Naive thymus-derived CD4-positive, alpha-beta T cell (primary cell): Measurements from ENCODE around the gene SF3A2. TPM values are rescaled to one million over a fixed set of nuclear protein-coding genes. Genes with fewer than 3 reads are reported as not detected.
A peak's percentile ranks its signal among the peaks of the same experiment; 100 is the strongest.

Source experiments
- ATAC-seq: fragments of 150-1000 bp; cut with Tn5 transposase; 2 replicates; pipeline ENCODE4 v1.10.0; 2021; ENCODE audit warnings: mild to moderate bottlenecking, moderate library complexity
- CTCF ChIA-PET: fragments of 350-600 bp; sonication (Branson Sonifier 250); formaldehyde crosslinking; loops from one replicate; lab custom pipeline; 2021; ENCODE audit warnings: antibody characterized with exemption; lab: Charles Lee
- POLR2A ChIA-PET: fragments of 350-600 bp; sonication (Branson Sonifier 250); formaldehyde crosslinking; loops from one replicate; lab custom pipeline; 2021; ENCODE audit warnings: antibody characterized with exemption, inconsistent platforms; lab: Charles Lee
- DNase-seq, 9 donors: peaks; one replicate each; pipeline versions ENCODE4 v3.0.0 to v3.0.0-alpha.2; 2020 to 2022; ENCODE audit warnings: mixed read lengths in 1 of 9
- H3K27ac ChIP-seq: one replicate; pipeline ENCODE4 v1.7.0; 2013; ENCODE audit warnings: mild to moderate bottlenecking, low read depth, low read length, moderate library complexity
- H3K27me3 ChIP-seq, 2 donors: one replicate each; pipeline ENCODE4 v1.7.0; 2013; ENCODE audit warnings: low read length in 2 of 2, mild to moderate bottlenecking in 2 of 2, moderate library complexity in 2 of 2; ENCODE audit not compliant: control insufficient read depth in 2 of 2, insufficient read depth in 2 of 2
- H3K36me3 ChIP-seq, 3 experiments: 1 replicate in 2 of 3; 2 replicates in 1 of 3; pipeline ENCODE4 v1.7.0; 2013; ENCODE audit warnings: low read length in 3 of 3, mild to moderate bottlenecking in 3 of 3, moderate library complexity in 1 of 3; ENCODE audit not compliant: insufficient read depth in 3 of 3, control insufficient read depth in 2 of 3
- H3K4me1 ChIP-seq, 2 donors: one replicate each; pipeline ENCODE4 v1.7.0; 2013; ENCODE audit warnings: low read length in 2 of 2, mild to moderate bottlenecking in 2 of 2, moderate library complexity in 1 of 2; ENCODE audit not compliant: control insufficient read depth in 2 of 2, insufficient read depth in 2 of 2
- H3K4me3 ChIP-seq: 2 replicates; pipeline ENCODE4 v1.7.0; 2013; ENCODE audit warnings: mild to moderate bottlenecking, low read length
- H3K9me3 ChIP-seq, 3 experiments: 1 replicate in 2 of 3; 2 replicates in 1 of 3; pipeline ENCODE4 v1.7.0; 2013; ENCODE audit warnings: low read length in 3 of 3; ENCODE audit not compliant: control insufficient read depth in 2 of 3
- H3K27ac Mint-ChIP-seq, 9 donors: one replicate each; pipeline ENCODE4 v1.8.0; 2020 to 2022; ENCODE audit warnings: mixed read lengths in 9 of 9, mild to moderate bottlenecking in 8 of 9, moderate library complexity in 5 of 9, inconsistent platforms in 2 of 9
- H3K27me3 Mint-ChIP-seq, 5 donors: one replicate each; pipeline ENCODE4 v1.8.0; 2021 to 2022; ENCODE audit warnings: mixed read lengths in 5 of 5, mild to moderate bottlenecking in 1 of 5
- H3K36me3 Mint-ChIP-seq, 5 donors: one replicate each; pipeline ENCODE4 v1.8.0; 2020 to 2022; ENCODE audit warnings: mixed read lengths in 5 of 5, mild to moderate bottlenecking in 3 of 5, inconsistent platforms in 1 of 5
- H3K4me1 Mint-ChIP-seq, 7 donors: one replicate each; pipeline ENCODE4 v1.8.0; 2020 to 2022; ENCODE audit warnings: mixed read lengths in 7 of 7, mild to moderate bottlenecking in 3 of 7, inconsistent platforms in 1 of 7
- H3K4me3 Mint-ChIP-seq, 10 donors: one replicate each; pipeline ENCODE4 v1.8.0; 2020 to 2022; ENCODE audit warnings: mild to moderate bottlenecking in 10 of 10, mixed read lengths in 10 of 10, moderate library complexity in 6 of 10, inconsistent platforms in 2 of 10
- H3K9me3 Mint-ChIP-seq, 11 donors: one replicate each; pipeline ENCODE4 v1.8.0; 2020 to 2022; ENCODE audit warnings: mixed read lengths in 11 of 11, mild to moderate bottlenecking in 4 of 11, inconsistent platforms in 1 of 11, moderate library complexity in 1 of 11
- intact Hi-C, 2 donors: fragments of 100-400 bp; cut with micrococcal nuclease; formaldehyde crosslinking; loops; one replicate each; pipeline ENCODE4 v1.15.1; 2023
- polyA plus RNA-seq, 2 donors: library from polyadenylated mRNA; unstranded; fragments of 300-500 nt; fragmentation: Illumina TruSeq; gene quantifications; one replicate each; pipeline ENCODE4 v1.2.3, GENCODE V29; 2021
- total RNA-seq, 6 experiments: library from RNA in 5 of 6; stranded (reverse) in 5 of 6; gene quantifications; 1 replicate in 5 of 6; 2 replicates in 1 of 6; pipeline ENCODE4 v1.2.3 and lab custom pipeline; 2021 to 2026

The SF3A2 gene
- total and polyA plus RNA-seq, 7 experiments from 2014 or later = 22.3 to 150 (median 131) TPM

- intact Hi-C loops = loop anchor here in 1 of 2 donors (2.0 to 5.0 kb wide), 2 partner anchors 60 to 209 kb away; partner anchors contain the start of genes GADD45B, LSM7 and SPPL2B
- H3K4me3 ChIP-seq = peak overlapping the region; percentile 72
- Mint-ChIP-seq H3K9me3 (peaks cover 0 to 3% (median 0%) of the 10 kb centered on the region in 11 donors), H3K4me3 (peak overlapping the region; percentile 75 to 96 (median 90)), H3K36me3 (peaks cover 0 to 11% (median 5%) of the 10 kb centered on the region in 5 donors), H3K4me1 (peaks cover 18 to 44% (median 26%) of the 10 kb centered on the region in 7 donors), H3K27me3 (no peaks in the 10 kb centered on the region), H3K27ac (peak overlapping the region; percentile 8 to 94 (median 76))
- peaks cover 24 to 26% of the 10 kb centered on the region in 2 donors for H3K4me1 ChIP-seq
- no peak for ATAC-seq
- CTCF ChIA-PET = no interaction called here
- H3K36me3 ChIP-seq = peaks cover 0 to 34% (median 12%) of the 10 kb centered on the region in 3 experiments
- no peaks in the 10 kb centered on the region for H3K27me3 ChIP-seq
- no peak for DNase-seq
- peak overlapping the region; percentile 79 for H3K27ac ChIP-seq
- POLR2A ChIA-PET = interaction anchor here (1.0 to 7.1 kb wide), 4 partner anchors 10 to 35 kb away, joined by 3 to 37 read pairs (median 12); no protein-coding TSS in a partner anchor
- no peaks in the 10 kb centered on the region for H3K9me3 ChIP-seq
These were observed 31.8 kb downstream of the SF3A2 start for GRCh38 chr19:2268480-2268830.

GRCh38 chr19:2268861-2269243 lies 32.2 kb downstream of the SF3A2 start:
- Mint-ChIP-seq H3K4me1 (peaks cover 22 to 46% (median 29%) of the 10 kb centered on the region in 7 donors), H3K36me3 (peaks cover 0 to 15% (median 5%) of the 10 kb centered on the region in 5 donors), H3K4me3 (peak overlapping the region; percentile 86 to 96 (median 90)), H3K27me3 (no peaks in the 10 kb centered on the region), H3K9me3 (peaks cover 0 to 3% (median 0%) of the 10 kb centered on the region in 11 donors), H3K27ac (peak overlapping the region in 8 of 9 donors; percentile 8 to 94 (median 87))
- Histone ChIP-seq H3K27me3 (no peaks in the 10 kb centered on the region), H3K4me1 (peaks cover 26 to 29% of the 10 kb centered on the region in 2 donors), H3K9me3 (no peaks in the 10 kb centered on the region), H3K27ac (peak overlapping the region; percentile 79), H3K4me3 (peak overlapping the region; percentile 72), H3K36me3 (peaks cover 0 to 34% (median 12%) of the 10 kb centered on the region in 3 experiments)
- intact Hi-C loops = loop anchor here (1.0 to 5.0 kb wide), 7 partner anchors 11 to 208 kb away; partner anchors contain the start of genes PLEKHJ1 (in 2 of the 2), SF3A2 (in 2 of the 2), AP3D1 (in 1 of the 2) and GADD45B (in 1 of the 2)
- CTCF ChIA-PET = no interaction called here
- ATAC-seq (no peak), DNase-seq (no peak)
- POLR2A ChIA-PET = interaction anchor here (1.0 to 7.1 kb wide), 4 partner anchors 10 to 35 kb away, joined by 3 to 37 read pairs (median 12); no protein-coding TSS in a partner anchor

GRCh38 chr19:2269244-2270156 lies 32.9 kb downstream of the SF3A2 start:
- Histone ChIP-seq H3K4me1 (peaks cover 32 to 35% of the 10 kb centered on the region in 2 donors), H3K9me3 (no peaks in the 10 kb centered on the region), H3K27ac (peak overlapping the region; percentile 87), H3K36me3 (peaks cover 0 to 34% (median 12%) of the 10 kb centered on the region in 3 experiments), H3K4me3 (peak overlapping the region; percentile 96), H3K27me3 (no peaks in the 10 kb centered on the region)
- Mint-ChIP-seq H3K27ac (peak overlapping the region; percentile 72 to 94 (median 89)), H3K36me3 (peaks cover 0 to 21% (median 5%) of the 10 kb centered on the region in 5 donors), H3K9me3 (peaks cover 0 to 3% (median 0%) of the 10 kb centered on the region in 11 donors), H3K4me1 (peaks cover 29 to 53% (median 35%) of the 10 kb centered on the region in 7 donors), H3K4me3 (peak overlapping the region; percentile 86 to 96 (median 90)), H3K27me3 (no peaks in the 10 kb centered on the region)
- intact Hi-C loops = loop anchor here (1.0 to 10.0 kb wide), 8 partner anchors 11 to 345 kb away; partner anchors contain the start of genes PLEKHJ1 (in 2 of the 2), SF3A2 (in 2 of the 2), AP3D1 (in 1 of the 2) and GADD45B (in 1 of the 2)
- DNase-seq (peak; percentile 98 to 100 (median 99)), ATAC-seq (peak; percentile 90)
- ChIA-PET POLR2A (interaction anchor here (0.6 to 7.2 kb wide), 22 partner anchors 8 to 1420 kb away, joined by 3 to 135 read pairs (median 5); partner anchors contain the start of genes AMH, GADD45B, JSRP1 and PLEKHJ1), CTCF (interaction anchor here (0.5 to 1.2 kb wide), 2 partner anchors 12 to 556 kb away, joined by 3 read pairs; no protein-coding TSS in a partner anchor)

- Mint-ChIP-seq H3K36me3 (peaks cover 0 to 21% (median 7%) of the 10 kb centered on the region in 5 donors), H3K9me3 (peaks cover 0 to 3% (median 0%) of the 10 kb centered on the region in 11 donors), H3K4me3 (peak overlapping the region; percentile 86 to 96 (median 90)), H3K27me3 (no peaks in the 10 kb centered on the region), H3K27ac (peak overlapping the region; percentile 72 to 94 (median 88)), H3K4me1 (peaks cover 29 to 58% (median 39%) of the 10 kb centered on the region in 7 donors)
- H3K36me3 ChIP-seq = peaks cover 0 to 34% (median 12%) of the 10 kb centered on the region in 3 experiments
- ATAC-seq (no peak), DNase-seq (peak in 1 of 9 donors; percentile 64)
- H3K4me3 ChIP-seq = peak overlapping the region; percentile 96
- CTCF ChIA-PET = interaction anchor here (0.5 to 1.2 kb wide), 2 partner anchors 12 to 555 kb away, joined by 3 read pairs; no protein-coding TSS in a partner anchor
- peak overlapping the region; percentile 87 for H3K27ac ChIP-seq
- no peaks in the 10 kb centered on the region for H3K9me3 ChIP-seq
- no peaks in the 10 kb centered on the region for H3K27me3 ChIP-seq
- POLR2A ChIA-PET = interaction anchor here (0.6 to 7.2 kb wide), 25 partner anchors 8 to 1419 kb away, joined by 3 to 135 read pairs (median 5); partner anchors contain the start of genes AMH, GADD45B, JSRP1 and PLEKHJ1
- H3K4me1 ChIP-seq = peaks cover 32 to 35% of the 10 kb centered on the region in 2 donors
- intact Hi-C loops = loop anchor here in 1 of 2 donors (10.0 kb wide), 1 partner anchor 345 kb away; no protein-coding TSS in a partner anchor
These were observed 33.5 kb downstream of the SF3A2 start for GRCh38 chr19:2270157-2270422.

GRCh38 chr19:2270423-2271233 lies 34.0 kb downstream of the SF3A2 start:
- peak overlapping the region; percentile 86 to 96 (median 91) for H3K4me3 Mint-ChIP-seq
- ATAC-seq = peak; percentile 37
- ChIA-PET POLR2A (interaction anchor here (0.6 to 7.2 kb wide), 25 partner anchors 9 to 1418 kb away, joined by 3 to 135 read pairs (median 5); partner anchors contain the start of genes AMH, GADD45B, JSRP1 and PEAK3), CTCF (interaction anchor here (0.5 to 1.8 kb wide), 5 partner anchors 13 to 555 kb away, joined by 3 to 13 read pairs (median 3); partner anchors contain the start of gene PLEKHJ1)
- intact Hi-C loops = loop anchor here in 1 of 2 donors (10.0 kb wide), 1 partner anchor 344 kb away; no protein-coding TSS in a partner anchor
- peaks cover 0 to 34% (median 12%) of the 10 kb centered on the region in 3 experiments for H3K36me3 ChIP-seq
- peak overlapping the region; percentile 96 for H3K4me3 ChIP-seq
- H3K4me1 Mint-ChIP-seq = peaks cover 29 to 61% (median 40%) of the 10 kb centered on the region in 7 donors
- no peaks in the 10 kb centered on the region for H3K27me3 Mint-ChIP-seq
- peaks cover 0 to 3% (median 0%) of the 10 kb centered on the region in 11 donors for H3K9me3 Mint-ChIP-seq
- H3K4me1 ChIP-seq = peaks cover 32 to 35% of the 10 kb centered on the region in 2 donors
- H3K27ac ChIP-seq = peak overlapping the region; percentile 87
- no peaks in the 10 kb centered on the region for H3K27me3 ChIP-seq
- no peaks in the 10 kb centered on the region for H3K9me3 ChIP-seq
- peaks cover 0 to 21% (median 7%) of the 10 kb centered on the region in 5 donors for H3K36me3 Mint-ChIP-seq
- DNase-seq = peak; percentile 59 to 77 (median 65)
- peak overlapping the region in 8 of 9 donors; percentile 46 to 89 (median 86) for H3K27ac Mint-ChIP-seq
